AG10803 (cell line): ENCODE results near the gene GCA.

Experiments
- DNase-seq: peaks from one replicate; pipeline ENCODE4 v3.0.0; 2010; ENCODE audit warnings: low read depth
- H3K4me3 ChIP-seq: 2 replicates; pipeline ENCODE4 v1.5.1; 2011; ENCODE audit warnings: mild to moderate bottlenecking, low read length, control low read depth
- CTCF ChIP-seq: conservative IDR thresholded peaks from 2 replicates; pipeline ENCODE4 v1.5.1; 2011; ENCODE audit warnings: mild to moderate bottlenecking, low read length, control low read depth, inconsistent platforms

The GCA gene

DNA sequence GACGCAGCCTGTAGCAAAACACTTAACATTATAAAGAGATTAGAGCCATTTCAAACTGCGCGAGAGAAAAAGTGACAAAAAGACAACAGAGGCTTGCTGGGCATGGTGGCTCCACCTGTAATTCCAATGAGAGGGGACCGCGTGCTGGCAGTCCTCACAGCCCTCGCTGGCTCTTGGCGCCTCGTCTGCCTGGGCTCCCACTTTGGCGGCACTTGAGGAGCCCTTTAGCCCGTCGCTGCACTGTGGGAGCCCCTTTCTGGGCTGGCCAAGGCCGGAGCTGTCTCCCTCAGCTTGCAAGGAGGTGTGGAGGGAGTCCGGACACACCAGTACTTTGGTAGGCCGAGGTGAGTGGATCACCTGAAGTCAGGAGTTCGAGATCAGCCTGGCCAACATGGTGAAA is 16.1 kb upstream of the GCA start:
- no peak overlapping the region for H3K4me3 ChIP-seq
- DNase-seq = no peak
- TF ChIP-seq CTCF = no peak

GRCh38 chr2:162328424-162329157 is 15.3 kb upstream of the GCA start:
- DNase-seq = no peak
- H3K4me3 ChIP-seq = no peak overlapping the region
- TF ChIP-seq CTCF = no peak

GRCh38 chr2:162330881-162331280 is 13.1 kb upstream of the GCA start:
- TF ChIP-seq CTCF = no peak
- DNase-seq = no peak
- no peak overlapping the region for H3K4me3 ChIP-seq

- H3K4me3 ChIP-seq = no peak overlapping the region
- peak; percentile 57 for TF ChIP-seq CTCF
- DNase-seq = peak; percentile 13
These were observed 10.0 kb upstream of the GCA start for GRCh38 chr2:162333968-162334367.

DNA sequence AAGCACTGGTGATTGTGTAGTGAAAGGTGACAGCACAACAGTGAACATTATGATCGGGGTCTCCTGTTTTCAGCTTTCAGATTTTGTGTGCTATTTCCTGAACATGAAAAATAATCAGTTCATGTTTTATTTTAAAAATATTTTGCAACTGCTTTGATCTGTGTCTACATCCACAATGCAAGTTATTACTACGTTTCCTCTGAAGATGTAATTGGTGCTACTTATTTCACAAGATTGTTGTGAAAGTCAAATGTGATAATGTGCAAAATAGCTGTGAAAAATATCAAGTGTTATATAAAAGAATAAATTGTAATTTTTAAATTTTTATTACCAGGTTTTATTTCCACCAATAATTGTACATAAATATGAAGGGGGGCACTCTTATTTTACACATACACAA is 6.1 kb upstream of the GCA start:
- H3K4me3 ChIP-seq = no peak overlapping the region
- no peak for TF ChIP-seq CTCF
- DNase-seq = no peak

GRCh38 chr2:162340822-162341221 is 3.1 kb upstream of the GCA start:
- TF ChIP-seq CTCF = no peak
- no peak overlapping the region for H3K4me3 ChIP-seq
- DNase-seq = no peak

DNA sequence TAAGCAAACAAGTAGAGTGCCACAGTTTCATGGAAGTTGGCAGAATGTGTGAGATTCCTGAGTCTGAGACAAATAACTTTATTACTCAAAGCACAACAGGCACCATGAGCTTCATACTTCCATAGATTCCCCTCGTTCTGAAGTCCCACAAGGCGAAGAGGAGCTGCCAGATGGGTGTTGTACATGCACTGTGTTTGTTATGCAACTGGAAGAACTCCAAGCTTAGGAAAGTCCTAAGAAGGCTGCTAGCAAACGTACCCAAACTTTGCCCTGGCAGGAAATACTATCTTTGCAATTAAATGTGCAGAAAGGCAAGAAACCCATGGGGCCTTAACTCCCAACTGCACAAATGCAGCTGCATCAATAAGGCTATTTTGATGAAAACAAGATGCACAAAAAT is 1.6 kb upstream of the GCA start:
- DNase-seq = peak; percentile 11
- H3K4me3 ChIP-seq = no peak overlapping the region
- no peak for TF ChIP-seq CTCF
